HEK293 (cell line): ENCODE measurements around the gene ZNF416.

Experiments used
- GFI1B ChIP-seq: fragments of 450-650 bp; formaldehyde crosslinking; IDR thresholded peaks from 2 replicates; pipeline ENCODE4 v1.5.1; 2016; ENCODE audit warnings: missing biosample characterization, missing genetic modification characterization
- HOXA7 ChIP-seq: sonication (generic); formaldehyde crosslinking; IDR thresholded peaks from 2 replicates; pipeline ENCODE4 v1.8.1; 2022; ENCODE audit warnings: missing genetic modification reagents, borderline replicate concordance
- KLF10 ChIP-seq: fragments of 450-650 bp; IDR thresholded peaks from 2 replicates; pipeline ENCODE4 v1.5.1; 2018; ENCODE audit warnings: missing biosample characterization, mild to moderate bottlenecking, missing genetic modification characterization
- KLF16 ChIP-seq: fragments of 450-650 bp; formaldehyde crosslinking; IDR thresholded peaks from 2 replicates; pipeline ENCODE4 v1.5.1; 2017; ENCODE audit warnings: missing biosample characterization, missing genetic modification characterization
- SP3 ChIP-seq: fragments of 450-650 bp; formaldehyde crosslinking; IDR thresholded peaks from 2 replicates; pipeline ENCODE4 v1.5.1; 2016; ENCODE audit warnings: missing biosample characterization, missing genetic modification characterization
- SP7 ChIP-seq: fragments of 450-650 bp; formaldehyde crosslinking; IDR thresholded peaks from 2 replicates; pipeline ENCODE4 v1.5.1; 2016; ENCODE audit warnings: missing biosample characterization, missing genetic modification characterization
- YY2 ChIP-seq: fragments of 450-650 bp; formaldehyde crosslinking; IDR thresholded peaks from 2 replicates; pipeline ENCODE4 v1.5.1; 2016; ENCODE audit warnings: missing biosample characterization, missing genetic modification characterization
- ZBTB17 ChIP-seq: fragments of 450-650 bp; formaldehyde crosslinking; IDR thresholded peaks from 2 replicates; pipeline ENCODE4 v1.5.1; 2016; ENCODE audit warnings: missing biosample characterization, missing genetic modification characterization
- ZEB2 ChIP-seq: fragments of 450-650 bp; formaldehyde crosslinking; IDR thresholded peaks from 2 replicates; pipeline ENCODE4 v1.5.1; 2016; ENCODE audit warnings: missing biosample characterization, missing genetic modification characterization
- ZFHX2 ChIP-seq: fragments of 450-650 bp; formaldehyde crosslinking; conservative IDR thresholded peaks from 2 replicates; pipeline ENCODE4 v1.5.1; 2016; ENCODE audit warnings: missing biosample characterization, missing genetic modification characterization
- ZFP37 ChIP-seq: fragments of 450-650 bp; formaldehyde crosslinking; IDR thresholded peaks from 2 replicates; pipeline ENCODE4 v1.5.1; 2016; ENCODE audit warnings: missing biosample characterization, missing genetic modification characterization
- ZFP41 ChIP-seq: fragments of 450-650 bp; formaldehyde crosslinking; IDR thresholded peaks from 2 replicates; pipeline ENCODE4 v1.5.1; 2016; ENCODE audit warnings: missing biosample characterization, missing genetic modification characterization, borderline replicate concordance
- ZNF114 ChIP-seq: fragments of 450-650 bp; formaldehyde crosslinking; IDR thresholded peaks from 2 replicates; pipeline ENCODE4 v1.5.0; 2017; ENCODE audit warnings: missing biosample characterization, missing genetic modification characterization
- ZNF138 ChIP-seq: fragments of 450-650 bp; formaldehyde crosslinking; IDR thresholded peaks from 2 replicates; pipeline ENCODE4 v1.5.1; 2016; ENCODE audit warnings: missing biosample characterization, missing genetic modification characterization, borderline replicate concordance
- ZNF16 ChIP-seq: fragments of 450-650 bp; formaldehyde crosslinking; IDR thresholded peaks from 2 replicates; pipeline ENCODE4 v1.5.1; 2016; ENCODE audit warnings: low read depth, missing biosample characterization, missing genetic modification characterization
- ZNF174 ChIP-seq: fragments of 450-650 bp; formaldehyde crosslinking; IDR thresholded peaks from 2 replicates; pipeline ENCODE4 v1.5.0; 2017; ENCODE audit warnings: missing biosample characterization, mild to moderate bottlenecking, missing genetic modification characterization
- ZNF2 ChIP-seq: fragments of 450-650 bp; formaldehyde crosslinking; IDR thresholded peaks from 2 replicates; pipeline ENCODE4 v1.5.1; 2016; ENCODE audit warnings: missing biosample characterization, missing genetic modification characterization
- ZNF335 ChIP-seq: fragments of 450-650 bp; formaldehyde crosslinking; conservative IDR thresholded peaks from 2 replicates; pipeline ENCODE4 v1.5.1; 2016; ENCODE audit warnings: missing biosample characterization, missing genetic modification characterization
- ZNF362 ChIP-seq: fragments of 450-650 bp; formaldehyde crosslinking; IDR thresholded peaks from 2 replicates; pipeline ENCODE4 v1.5.1; 2016; ENCODE audit warnings: missing biosample characterization, missing genetic modification characterization
- ZNF37A ChIP-seq: fragments of 450-650 bp; IDR thresholded peaks from 2 replicates; pipeline ENCODE4 v1.5.1; 2018; ENCODE audit warnings: missing biosample characterization, missing genetic modification characterization
- ZNF423 ChIP-seq: fragments of 450-650 bp; formaldehyde crosslinking; IDR thresholded peaks from 2 replicates; pipeline ENCODE4 v1.5.1; 2016; ENCODE audit warnings: missing biosample characterization, missing genetic modification characterization
- ZNF501 ChIP-seq: fragments of 450-650 bp; formaldehyde crosslinking; IDR thresholded peaks from 2 replicates; pipeline ENCODE4 v1.5.1; 2016; ENCODE audit warnings: missing biosample characterization, missing genetic modification characterization
- ZNF549 ChIP-seq: fragments of 450-650 bp; IDR thresholded peaks from 2 replicates; pipeline ENCODE4 v1.5.1; 2018; ENCODE audit warnings: missing biosample characterization, missing genetic modification characterization, mild to moderate bottlenecking, inconsistent platforms, moderate library complexity
- ZNF596 ChIP-seq: fragments of 450-650 bp; IDR thresholded peaks from 2 replicates; pipeline ENCODE4 v1.5.0; 2018; ENCODE audit warnings: missing biosample characterization, mild to moderate bottlenecking, missing genetic modification characterization, moderate library complexity
- ZNF610 ChIP-seq: fragments of 450-650 bp; formaldehyde crosslinking; IDR thresholded peaks from 2 replicates; pipeline ENCODE4 v1.5.1; 2016; ENCODE audit warnings: missing biosample characterization, missing genetic modification characterization, borderline replicate concordance
- ZNF626 ChIP-seq: fragments of 450-650 bp; sonication (Bioruptor Pico); formaldehyde crosslinking; IDR thresholded peaks from 2 replicates; pipeline ENCODE4 v1.5.1; 2018; ENCODE audit warnings: missing biosample characterization, missing genetic modification characterization, inconsistent platforms
- ZNF645 ChIP-seq: fragments of 450-650 bp; formaldehyde crosslinking; IDR thresholded peaks from 2 replicates; pipeline ENCODE4; 2016; ENCODE audit warnings: missing biosample characterization, missing genetic modification characterization
- ZNF747 ChIP-seq: fragments of 450-650 bp; formaldehyde crosslinking; IDR thresholded peaks from 2 replicates; pipeline ENCODE4 v1.5.1; 2016; ENCODE audit warnings: missing biosample characterization, missing genetic modification characterization
- ZSCAN30 ChIP-seq: fragments of 450-650 bp; IDR thresholded peaks from 2 replicates; pipeline ENCODE4 v1.5.1; 2018; ENCODE audit warnings: missing biosample characterization, mild to moderate bottlenecking, missing genetic modification characterization, moderate library complexity
- TF ChIP-seq, protein P1 (sequence below): fragments of 450-650 bp; formaldehyde crosslinking; conservative IDR thresholded peaks from 2 replicates; pipeline ENCODE4 v1.5.1; 2016; ENCODE audit warnings: low read depth, missing biosample characterization, missing genetic modification characterization
- TF ChIP-seq, protein P2 (sequence below): fragments of 450-650 bp; formaldehyde crosslinking; IDR thresholded peaks from 2 replicates; pipeline ENCODE4 v1.5.1; 2016; ENCODE audit warnings: missing biosample characterization, missing genetic modification characterization
- TF ChIP-seq, protein P3 (sequence below): sonication (generic); formaldehyde crosslinking; IDR thresholded peaks from 2 replicates; pipeline ENCODE4 v1.8.1; 2022; ENCODE audit warnings: mild to moderate bottlenecking, moderate library complexity, missing genetic modification reagents

The ZNF416 gene

DNA sequence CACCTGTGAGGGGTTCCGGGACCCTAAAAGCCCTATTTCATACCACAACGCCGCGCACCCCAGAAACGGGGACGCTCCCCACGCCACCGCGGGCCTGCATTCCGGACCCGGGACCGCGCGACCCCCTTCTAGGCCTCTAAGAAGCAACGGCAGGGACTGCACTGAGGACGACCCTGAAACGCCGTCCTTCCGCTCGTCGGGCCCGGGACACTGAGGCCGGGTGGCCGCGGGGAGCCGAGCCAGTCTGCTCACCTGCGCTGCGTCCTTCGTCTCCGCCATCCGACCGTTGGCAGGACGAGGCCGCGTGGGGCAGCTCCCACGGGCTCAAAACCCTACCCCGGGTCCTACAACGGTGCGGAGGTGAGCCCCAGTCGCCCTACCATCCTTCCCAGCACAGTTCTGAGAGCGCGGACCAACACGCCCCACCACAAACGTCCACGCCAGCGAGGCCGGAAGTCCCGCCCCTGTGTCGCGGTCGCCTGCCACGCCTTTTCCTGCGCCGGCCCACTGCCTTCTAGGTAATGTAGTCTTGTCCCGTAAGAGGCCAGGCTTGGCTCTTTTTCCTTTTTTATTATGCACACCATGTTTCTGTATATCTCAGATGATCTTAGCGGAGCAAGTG lies 19.2 kb downstream of the ZNF416 start, which contains the start of gene ZNF550 (continued):
- TF ChIP-seq, protein P1, sequence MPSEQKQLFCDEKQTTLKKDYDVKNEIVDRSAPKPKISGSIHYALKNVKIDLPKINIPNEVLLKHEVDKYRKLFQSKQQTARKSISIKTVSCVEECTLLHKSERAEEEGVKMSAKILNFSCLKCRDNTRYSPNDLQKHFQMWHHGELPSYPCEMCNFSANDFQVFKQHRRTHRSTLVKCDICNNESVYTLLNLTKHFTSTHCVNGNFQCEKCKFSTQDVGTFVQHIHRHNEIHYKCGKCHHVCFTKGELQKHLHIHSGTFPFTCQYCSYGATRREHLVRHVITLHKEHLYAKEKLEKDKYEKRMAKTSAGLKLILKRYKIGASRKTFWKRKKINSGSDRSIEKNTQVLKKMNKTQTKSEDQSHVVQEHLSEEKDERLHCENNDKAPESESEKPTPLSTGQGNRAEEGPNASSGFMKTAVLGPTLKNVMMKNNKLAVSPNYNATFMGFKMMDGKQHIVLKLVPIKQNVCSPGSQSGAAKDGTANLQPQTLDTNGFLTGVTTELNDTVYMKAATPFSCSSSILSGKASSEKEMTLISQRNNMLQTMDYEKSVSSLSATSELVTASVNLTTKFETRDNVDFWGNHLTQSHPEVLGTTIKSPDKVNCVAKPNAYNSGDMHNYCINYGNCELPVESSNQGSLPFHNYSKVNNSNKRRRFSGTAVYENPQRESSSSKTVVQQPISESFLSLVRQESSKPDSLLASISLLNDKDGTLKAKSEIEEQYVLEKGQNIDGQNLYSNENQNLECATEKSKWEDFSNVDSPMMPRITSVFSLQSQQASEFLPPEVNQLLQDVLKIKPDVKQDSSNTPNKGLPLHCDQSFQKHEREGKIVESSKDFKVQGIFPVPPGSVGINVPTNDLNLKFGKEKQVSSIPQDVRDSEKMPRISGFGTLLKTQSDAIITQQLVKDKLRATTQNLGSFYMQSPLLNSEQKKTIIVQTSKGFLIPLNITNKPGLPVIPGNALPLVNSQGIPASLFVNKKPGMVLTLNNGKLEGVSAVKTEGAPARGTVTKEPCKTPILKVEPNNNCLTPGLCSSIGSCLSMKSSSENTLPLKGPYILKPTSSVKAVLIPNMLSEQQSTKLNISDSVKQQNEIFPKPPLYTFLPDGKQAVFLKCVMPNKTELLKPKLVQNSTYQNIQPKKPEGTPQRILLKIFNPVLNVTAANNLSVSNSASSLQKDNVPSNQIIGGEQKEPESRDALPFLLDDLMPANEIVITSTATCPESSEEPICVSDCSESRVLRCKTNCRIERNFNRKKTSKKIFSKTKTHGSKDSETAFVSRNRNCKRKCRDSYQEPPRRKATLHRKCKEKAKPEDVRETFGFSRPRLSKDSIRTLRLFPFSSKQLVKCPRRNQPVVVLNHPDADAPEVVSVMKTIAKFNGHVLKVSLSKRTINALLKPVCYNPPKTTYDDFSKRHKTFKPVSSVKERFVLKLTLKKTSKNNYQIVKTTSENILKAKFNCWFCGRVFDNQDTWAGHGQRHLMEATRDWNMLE (tag by site-specific recombination), result peak; percentile 91
- TF ChIP-seq YY2, result peak; percentile 33; the same call in 1 of the 2 replicates
- no peak for TF ChIP-seq KLF10 (tag by site-specific recombination)
- TF ChIP-seq ZFP37 (tag by site-specific recombination), result 0 out of 2 replicates have a peak, but pooled peaks have one; percentile 29
- no peak for TF ChIP-seq ZNF37A (tag by site-specific recombination)
- TF ChIP-seq ZNF2 (tag by site-specific recombination), result no peak
- no peak for TF ChIP-seq ZNF174 (tag by site-specific recombination)
- TF ChIP-seq ZEB2 (tag by site-specific recombination), result 0 out of 2 replicates have a peak, but pooled peaks have one; percentile 35
- TF ChIP-seq ZFHX2 (tag by site-specific recombination), result no peak
- no peak for TF ChIP-seq ZNF549
- no peak for TF ChIP-seq ZNF747 (tag by site-specific recombination)
- TF ChIP-seq ZNF423 (tag by site-specific recombination), result no peak
- no peak for TF ChIP-seq ZNF138 (tag by site-specific recombination)
- TF ChIP-seq ZNF362 (tag by site-specific recombination), result no peak
- TF ChIP-seq ZNF501 (tag by site-specific recombination), result peak; percentile 65
- no peak for TF ChIP-seq ZNF626 (tag by site-specific recombination)
- no peak for TF ChIP-seq ZSCAN30 (tag by site-specific recombination)
- TF ChIP-seq GFI1B (tag by site-specific recombination), result no peak
- TF ChIP-seq SP3 (tag by site-specific recombination), result peak; percentile 90
- TF ChIP-seq ZNF610 (tag by site-specific recombination), result peak; percentile 47; the same call in 1 of the 2 replicates
- peak; percentile 67 for TF ChIP-seq KLF16
- TF ChIP-seq HOXA7 (CRISPR knock-in tag), result no peak
- TF ChIP-seq ZFP41 (tag by site-specific recombination), result no peak
- 0 out of 2 replicates have a peak, but pooled peaks have one; percentile 18 for TF ChIP-seq ZBTB17 (tag by site-specific recombination)
- TF ChIP-seq SP7 (tag by site-specific recombination), result no peak
- no peak for TF ChIP-seq ZNF645 (tag by site-specific recombination)
- no peak for TF ChIP-seq ZNF16 (tag by site-specific recombination)
- TF ChIP-seq, protein P2, sequence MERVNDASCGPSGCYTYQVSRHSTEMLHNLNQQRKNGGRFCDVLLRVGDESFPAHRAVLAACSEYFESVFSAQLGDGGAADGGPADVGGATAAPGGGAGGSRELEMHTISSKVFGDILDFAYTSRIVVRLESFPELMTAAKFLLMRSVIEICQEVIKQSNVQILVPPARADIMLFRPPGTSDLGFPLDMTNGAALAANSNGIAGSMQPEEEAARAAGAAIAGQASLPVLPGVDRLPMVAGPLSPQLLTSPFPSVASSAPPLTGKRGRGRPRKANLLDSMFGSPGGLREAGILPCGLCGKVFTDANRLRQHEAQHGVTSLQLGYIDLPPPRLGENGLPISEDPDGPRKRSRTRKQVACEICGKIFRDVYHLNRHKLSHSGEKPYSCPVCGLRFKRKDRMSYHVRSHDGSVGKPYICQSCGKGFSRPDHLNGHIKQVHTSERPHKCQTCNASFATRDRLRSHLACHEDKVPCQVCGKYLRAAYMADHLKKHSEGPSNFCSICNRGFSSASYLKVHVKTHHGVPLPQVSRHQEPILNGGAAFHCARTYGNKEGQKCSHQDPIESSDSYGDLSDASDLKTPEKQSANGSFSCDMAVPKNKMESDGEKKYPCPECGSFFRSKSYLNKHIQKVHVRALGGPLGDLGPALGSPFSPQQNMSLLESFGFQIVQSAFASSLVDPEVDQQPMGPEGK (tag by site-specific recombination), result no peak
- TF ChIP-seq ZNF335 (tag by site-specific recombination), result peak; percentile 77
- no peak for TF ChIP-seq ZNF596
- TF ChIP-seq, protein P3, sequence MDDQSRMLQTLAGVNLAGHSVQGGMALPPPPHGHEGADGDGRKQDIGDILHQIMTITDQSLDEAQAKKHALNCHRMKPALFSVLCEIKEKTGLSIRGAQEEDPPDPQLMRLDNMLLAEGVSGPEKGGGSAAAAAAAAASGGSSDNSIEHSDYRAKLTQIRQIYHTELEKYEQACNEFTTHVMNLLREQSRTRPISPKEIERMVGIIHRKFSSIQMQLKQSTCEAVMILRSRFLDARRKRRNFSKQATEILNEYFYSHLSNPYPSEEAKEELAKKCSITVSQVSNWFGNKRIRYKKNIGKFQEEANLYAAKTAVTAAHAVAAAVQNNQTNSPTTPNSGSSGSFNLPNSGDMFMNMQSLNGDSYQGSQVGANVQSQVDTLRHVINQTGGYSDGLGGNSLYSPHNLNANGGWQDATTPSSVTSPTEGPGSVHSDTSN (CRISPR knock-in tag), result peak; percentile 86
- TF ChIP-seq ZNF114, result no peak
